Liver (tissue), 9 donors: ENCODE results near the gene LMAN2. TPM values are rescaled to one million over a fixed set of nuclear protein-coding genes. Genes with fewer than 3 reads are reported as not detected.

ENCODE experiments used
- DNase-seq: peaks from one replicate; pipeline ENCODE4 v3.0.0-alpha.2; 2017; ENCODE audit warnings: low spot score
- H3K27ac ChIP-seq, 2 donors: one replicate each; pipeline ENCODE4 v1.7.0; 2013; ENCODE audit warnings: inconsistent platforms in 2 of 2, low read length in 2 of 2, control low read depth in 1 of 2, low read depth in 1 of 2, mild to moderate bottlenecking in 1 of 2
- H3K27me3 ChIP-seq, 4 donors: one replicate each; pipeline versions ENCODE4 v1.6.1 to v1.7.0; 2013; ENCODE audit warnings: low read length in 3 of 4, inconsistent platforms in 1 of 4, mild to moderate bottlenecking in 1 of 4, moderate library complexity in 1 of 4; ENCODE audit not compliant: control insufficient read depth in 4 of 4, insufficient read depth in 4 of 4
- H3K36me3 ChIP-seq, 4 donors: one replicate each; pipeline versions ENCODE4 v1.6.1 to v1.7.0; 2013; ENCODE audit warnings: low read length in 3 of 4, mild to moderate bottlenecking in 3 of 4, low read depth in 1 of 4, moderate library complexity in 1 of 4; ENCODE audit not compliant: control insufficient read depth in 4 of 4, insufficient read depth in 3 of 4
- H3K4me1 ChIP-seq, 4 donors: one replicate each; pipeline versions ENCODE4 v1.6.1 to v1.7.0; 2013; ENCODE audit warnings: low read length in 3 of 4, mild to moderate bottlenecking in 3 of 4, moderate library complexity in 1 of 4; ENCODE audit not compliant: control insufficient read depth in 4 of 4, insufficient read depth in 4 of 4
- H3K4me3 ChIP-seq, 3 donors: one replicate each; pipeline versions ENCODE4 v1.6.1 to v1.7.0; 2013; ENCODE audit warnings: low read length in 3 of 3, control low read depth in 1 of 3, low read depth in 1 of 3, mild to moderate bottlenecking in 1 of 3
- H3K9ac ChIP-seq, 2 donors: one replicate each; pipeline ENCODE4 v1.7.0; 2013; ENCODE audit warnings: low read length in 2 of 2, mild to moderate bottlenecking in 2 of 2, moderate library complexity in 2 of 2, control low read depth in 1 of 2, low read depth in 1 of 2
- H3K9me3 ChIP-seq, 4 donors: one replicate each; pipeline versions ENCODE4 v1.6.1 to v1.7.0; 2013; ENCODE audit warnings: low read length in 3 of 4; ENCODE audit not compliant: control insufficient read depth in 4 of 4
- ATF3 ChIP-seq: IDR thresholded peaks from 2 replicates; pipeline ENCODE4 v1.6.1; 2016; ENCODE audit warnings: antibody characterized with exemption
- FOXA1 ChIP-seq: IDR thresholded peaks from 2 replicates; pipeline ENCODE4 v1.6.1; 2016; ENCODE audit warnings: antibody characterized with exemption
- FOXA2 ChIP-seq: IDR thresholded peaks from 2 replicates; pipeline ENCODE4 v1.6.1; 2016; ENCODE audit warnings: antibody characterized with exemption
- GABPA ChIP-seq, 2 donors: IDR thresholded peaks in 1 of 2; conservative IDR thresholded peaks in 1 of 2; 2 replicates each; pipeline ENCODE4 v1.6.1; 2016; ENCODE audit warnings: antibody characterized with exemption in 2 of 2, mild to moderate bottlenecking in 1 of 2, moderate library complexity in 1 of 2
- HNF4G ChIP-seq: IDR thresholded peaks from 2 replicates; pipeline ENCODE4 v1.6.1; 2016; ENCODE audit warnings: antibody characterized with exemption
- JUND ChIP-seq, 2 donors: IDR thresholded peaks; 2 replicates each; pipeline ENCODE4 v1.6.1; 2016; ENCODE audit warnings: antibody characterized with exemption in 2 of 2
- NR2F2 ChIP-seq: IDR thresholded peaks from 2 replicates; pipeline ENCODE4 v1.6.1; 2016; ENCODE audit warnings: antibody characterized with exemption
- RAD21 ChIP-seq, 2 donors: IDR thresholded peaks; 2 replicates each; pipeline ENCODE4 v1.6.1; 2016; ENCODE audit warnings: antibody characterized with exemption in 2 of 2, mild to moderate bottlenecking in 2 of 2
- REST ChIP-seq: IDR thresholded peaks from 2 replicates; pipeline ENCODE4 v1.6.1; 2016; ENCODE audit warnings: antibody characterized with exemption, mild to moderate bottlenecking
- SP1 ChIP-seq: IDR thresholded peaks from 2 replicates; pipeline ENCODE4 v1.6.1; 2018; ENCODE audit warnings: antibody characterized with exemption, mild to moderate bottlenecking
- TAF1 ChIP-seq: conservative IDR thresholded peaks from 2 replicates; pipeline ENCODE4 v1.6.1; 2016; ENCODE audit warnings: antibody characterized with exemption, mild to moderate bottlenecking
- YY1 ChIP-seq: IDR thresholded peaks from 2 replicates; pipeline ENCODE4 v1.6.1; 2016; ENCODE audit warnings: antibody characterized with exemption, mild to moderate bottlenecking
- ZBTB33 ChIP-seq: IDR thresholded peaks from 2 replicates; pipeline ENCODE4 v1.6.1; 2016; ENCODE audit warnings: antibody characterized with exemption
- WGBS: extraction: QIAGEN DNeasy Blood & Tissue Kit; methylation state at CpG from one replicate; pipeline ENCODE4 v1.1.7; 2013; 5-methylcytosine and 5-hydroxymethylcytosine counted together
- polyA plus RNA-seq, 2 donors: library from polyadenylated mRNA; stranded (reverse) in 1 of 2; unstranded in 1 of 2; fragments of 200-250 nt in 1 of 2; fragments of >200 nt in 1 of 2; fragmentation: Nextera tagmentation in 1 of 2; extraction: Ambion mirVana in 1 of 2; gene quantifications; one replicate each; pipeline versions ENCODE4 v1.2.1 to v1.2.3, GENCODE V29; 2013 to 2015
- total RNA-seq, 2 donors: library from RNA; depleted of rRNA; stranded (reverse); fragments of >200 nt; gene quantifications; one replicate each; pipeline ENCODE4 v1.2.3, GENCODE V29; 2014
- donor health status: healthy.
- donor health status: healthy.
- donor health status: healthy.
- donor health status: healthy.
- donor health status: healthy.

Gene LMAN2
- total and polyA plus RNA-seq, 4 donors: 243 to 478 (median 364) TPM

- no peak for TF ChIP-seq RAD21 (IDR thresholded peaks at IDR 0.05)
These were observed 3.8 kb downstream of the LMAN2 start (continued) for GRCh38 chr5:177347699-177348098.

- TF ChIP-seq JUND (IDR thresholded peaks at IDR 0.05): no peak
- no peak overlapping the region for H3K27ac ChIP-seq
- H3K36me3 ChIP-seq: peaks cover 2 to 11% (median 6%) of the 10 kb centered on the region in 4 donors
- peaks cover 8 to 52% (median 37%) of the 10 kb centered on the region in 4 donors for H3K4me1 ChIP-seq
- H3K4me3 ChIP-seq: no peak overlapping the region
- no peak overlapping the region for H3K9ac ChIP-seq
- H3K9me3 ChIP-seq: no peaks in the 10 kb centered on the region
- no peak for DNase-seq
- WGBS: 45% methylated on average over 4 of the region's 4 CpGs
- H3K27me3 ChIP-seq: no peaks in the 10 kb centered on the region
These were observed 4.6 kb downstream of the LMAN2 start for GRCh38 chr5:177346820-177347219.

- Histone ChIP-seq H3K9ac (no peak overlapping the region), H3K27ac (no peak overlapping the region), H3K4me1 (peaks cover 5 to 38% (median 25%) of the 10 kb centered on the region in 4 donors), H3K9me3 (no peaks in the 10 kb centered on the region), H3K36me3 (peaks cover 4 to 16% (median 9%) of the 10 kb centered on the region in 4 donors), H3K27me3 (no peaks in the 10 kb centered on the region), H3K4me3 (no peak overlapping the region)
- WGBS: 96% methylated on average over 6 of the region's 6 CpGs
- DNase-seq: no peak
- no peak for TF ChIP-seq ATF3
- TF ChIP-seq SP1: no peak
- no peak for TF ChIP-seq HNF4G
- TF ChIP-seq GABPA (IDR thresholded peaks at IDR 0.05 in 1 of 2, conservative IDR thresholded peaks at IDR 0.05 in 1 of 2): no peak
- no peak for TF ChIP-seq REST
- no peak for TF ChIP-seq YY1
- TF ChIP-seq ZBTB33: no peak
- no peak for TF ChIP-seq FOXA2
- TF ChIP-seq FOXA1: no peak
- TF ChIP-seq TAF1: no peak
- no peak for TF ChIP-seq NR2F2
- TF ChIP-seq RAD21 (IDR thresholded peaks at IDR 0.05): no peak
These were observed 6.6 kb downstream of the LMAN2 start for GRCh38 chr5:177344891-177345290.
